HG02588 (cell line): ENCODE data around the gene CD276.

Experiments used
- ATAC-seq: cut with Tn5 transposase; IDR thresholded peaks from one replicate; pipeline ENCODE4 v1.9.1; 2021; ENCODE audit warnings: mild to moderate bottlenecking, moderate library complexity; ENCODE audit not compliant: unreplicated experiment

Gene CD276

DNA sequence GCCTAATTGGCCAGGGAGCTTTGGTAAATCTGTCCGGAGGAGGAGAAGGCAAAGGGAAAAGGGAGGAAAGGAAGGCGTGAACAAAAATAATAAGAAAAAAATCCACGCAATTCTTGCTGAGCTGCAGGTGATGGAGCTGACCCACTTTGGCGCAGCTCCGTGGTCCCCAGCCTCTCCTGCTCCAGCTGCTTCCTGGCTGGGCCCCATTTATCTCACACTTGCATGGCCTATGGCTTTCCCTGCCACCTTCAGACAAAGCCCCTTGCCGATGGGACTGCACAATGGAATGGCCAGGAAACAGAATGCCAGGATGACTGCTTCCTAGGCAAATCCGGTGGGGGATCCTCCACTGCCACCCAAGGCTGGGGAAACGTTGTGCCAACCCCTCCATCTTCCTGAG, 62.1 kb downstream of the CD276 start:
- ATAC-seq: no peak

DNA sequence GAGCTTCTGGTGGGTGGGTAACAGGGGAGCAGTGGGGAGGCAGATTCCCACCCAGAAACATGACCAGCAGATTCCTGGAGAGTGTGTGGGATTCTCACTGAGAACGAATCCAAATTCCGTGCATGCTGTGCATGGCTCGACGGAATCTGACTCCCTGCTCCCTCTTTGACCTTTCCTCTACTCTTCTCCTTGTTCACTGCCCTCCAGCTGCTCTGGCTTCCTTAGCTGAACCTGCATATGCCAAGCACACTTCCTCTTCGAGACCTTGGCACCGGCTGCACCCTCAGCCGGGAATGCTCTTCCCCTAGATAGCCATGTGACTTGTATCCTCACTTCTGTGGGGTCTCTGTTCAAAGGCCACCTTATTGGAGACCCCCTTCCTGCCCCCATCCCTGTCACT, 62.7 kb downstream of the CD276 start:
- no peak for ATAC-seq

DNA sequence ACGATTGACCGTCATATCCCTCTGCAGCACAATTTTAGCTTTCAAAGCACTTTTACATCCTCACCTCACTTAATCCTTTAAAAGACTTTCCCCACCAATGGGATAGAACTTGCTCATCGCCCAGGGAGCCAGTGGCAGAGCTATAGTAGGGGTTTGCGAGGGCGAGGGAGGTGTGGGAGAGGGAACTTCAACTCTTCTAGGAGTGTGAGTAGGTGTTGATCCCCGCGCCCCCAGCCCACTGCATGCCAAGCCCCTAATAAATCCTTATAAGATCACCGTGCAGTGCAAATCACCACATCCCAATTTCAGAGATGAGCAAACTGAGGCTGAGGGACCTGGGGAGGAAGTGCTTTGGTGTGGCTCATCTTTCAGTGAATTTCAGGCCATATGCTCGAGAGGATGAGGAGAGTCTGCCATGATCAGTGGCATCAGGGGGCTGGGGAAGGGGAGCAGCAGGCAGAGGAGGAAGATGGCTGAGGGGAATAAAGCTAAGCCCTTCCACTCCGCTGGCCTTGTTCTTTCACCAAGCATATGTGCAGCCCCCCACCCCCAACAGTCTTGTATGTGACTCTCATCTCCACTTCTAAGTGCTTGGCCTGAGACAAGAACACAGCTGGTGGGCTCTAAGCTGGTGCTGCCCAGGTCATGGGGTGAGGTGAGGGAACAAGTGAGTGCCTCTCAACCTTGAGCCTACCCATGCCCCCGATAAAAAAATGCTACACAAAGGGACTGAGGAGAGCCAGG, 63.8 kb downstream of the CD276 start:
- no peak for ATAC-seq

GRCh38 chr15:73748730-73749129, 64.5 kb downstream of the CD276 start:
- ATAC-seq: no peak

- ATAC-seq: no peak
Measured at GRCh38 chr15:73749533-73749932, 65.3 kb downstream of the CD276 start.

DNA sequence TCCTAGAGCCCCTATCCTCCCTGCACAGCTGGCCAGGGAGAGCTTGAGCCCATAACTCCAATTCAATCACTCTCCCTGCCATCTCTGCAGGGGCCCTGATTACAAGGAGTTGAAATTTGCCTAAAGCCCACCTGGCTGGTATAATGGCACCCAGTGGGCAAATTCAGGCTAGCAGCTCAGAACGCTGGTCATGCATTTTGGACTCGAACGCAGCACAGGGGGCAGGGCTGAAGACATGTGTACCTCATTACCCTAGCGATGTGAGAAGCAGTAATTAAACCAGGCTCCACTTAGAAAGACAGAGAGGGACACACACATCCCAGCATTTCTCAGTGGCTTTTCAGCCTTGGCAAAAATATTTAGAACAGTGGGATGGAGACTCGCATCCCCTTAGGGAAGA, 65.8 kb downstream of the CD276 start:
- ATAC-seq: no peak

GRCh38 chr15:73750438-73750837, 66.3 kb downstream of the CD276 start:
- no peak for ATAC-seq

DNA sequence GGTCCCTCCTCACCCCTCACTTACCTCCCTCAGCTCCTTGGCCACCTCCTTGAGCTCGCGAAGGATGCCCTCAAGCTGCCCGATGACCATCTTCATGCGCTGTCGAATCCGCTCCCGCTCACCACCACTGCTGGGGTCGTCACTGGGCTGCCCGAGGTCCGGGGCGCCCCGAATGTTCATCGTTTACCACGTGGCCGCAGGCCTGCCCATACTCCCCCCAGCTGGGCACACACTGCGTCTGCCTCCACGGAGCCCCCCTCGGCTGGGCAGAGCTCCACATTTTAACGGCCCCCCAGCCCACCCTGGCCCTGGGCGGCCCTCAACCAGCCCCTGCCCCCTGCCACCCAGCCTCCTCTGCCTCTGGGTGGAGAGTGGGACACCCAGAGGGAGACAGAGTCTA, 66.8 kb downstream of the CD276 start:
- no peak for ATAC-seq

GRCh38 chr15:73751511-73751898, 67.3 kb downstream of the CD276 start:
- ATAC-seq: no peak

DNA sequence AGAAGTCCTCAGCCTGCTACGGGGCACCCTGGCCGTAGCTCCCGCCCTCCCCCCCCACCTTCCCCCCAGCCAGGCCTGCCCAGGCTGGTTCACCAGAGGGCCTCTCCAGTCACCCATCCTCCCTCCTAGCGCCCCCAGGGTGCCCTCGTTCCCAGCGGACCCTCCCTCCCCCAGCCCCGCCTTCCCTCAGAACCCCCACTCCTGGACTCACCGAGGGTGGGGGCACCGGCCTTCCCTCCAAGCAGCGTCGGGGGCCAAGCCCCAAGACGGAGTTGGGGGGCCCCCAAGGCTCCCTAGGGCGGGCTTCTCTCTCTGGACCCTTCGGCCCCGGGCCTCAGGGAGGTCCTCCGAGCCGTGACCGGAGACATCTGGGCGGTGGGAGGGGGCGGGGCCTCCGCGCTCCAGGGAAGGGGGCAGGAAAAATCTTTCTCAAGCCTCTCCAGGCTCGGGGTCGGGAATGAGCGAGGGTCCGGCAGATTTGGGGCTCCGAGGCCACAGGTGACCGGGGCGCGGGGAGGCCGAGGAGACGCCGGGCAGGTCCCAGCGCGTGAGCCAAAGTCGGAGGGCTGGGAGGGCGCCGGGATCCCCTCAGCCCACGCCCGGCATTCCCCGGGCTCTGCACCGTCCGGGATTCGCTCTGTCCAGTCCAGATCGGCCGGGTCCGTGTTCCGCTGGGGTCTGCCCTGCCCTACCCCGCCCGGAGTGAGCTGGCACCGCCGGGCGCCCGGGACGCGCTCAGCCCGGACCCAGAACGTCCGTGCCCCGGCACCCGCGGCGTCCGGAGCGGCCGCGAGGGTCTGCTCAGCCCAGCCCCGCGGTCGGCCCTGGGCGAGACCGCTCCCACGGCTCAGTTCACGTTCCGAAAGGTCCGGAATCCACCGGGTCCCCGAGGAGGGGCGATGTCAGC, 68.0 kb downstream of the CD276 start:
- no peak for ATAC-seq

GRCh38 chr15:73752806-73753193, 68.6 kb downstream of the CD276 start:
- no peak for ATAC-seq

DNA sequence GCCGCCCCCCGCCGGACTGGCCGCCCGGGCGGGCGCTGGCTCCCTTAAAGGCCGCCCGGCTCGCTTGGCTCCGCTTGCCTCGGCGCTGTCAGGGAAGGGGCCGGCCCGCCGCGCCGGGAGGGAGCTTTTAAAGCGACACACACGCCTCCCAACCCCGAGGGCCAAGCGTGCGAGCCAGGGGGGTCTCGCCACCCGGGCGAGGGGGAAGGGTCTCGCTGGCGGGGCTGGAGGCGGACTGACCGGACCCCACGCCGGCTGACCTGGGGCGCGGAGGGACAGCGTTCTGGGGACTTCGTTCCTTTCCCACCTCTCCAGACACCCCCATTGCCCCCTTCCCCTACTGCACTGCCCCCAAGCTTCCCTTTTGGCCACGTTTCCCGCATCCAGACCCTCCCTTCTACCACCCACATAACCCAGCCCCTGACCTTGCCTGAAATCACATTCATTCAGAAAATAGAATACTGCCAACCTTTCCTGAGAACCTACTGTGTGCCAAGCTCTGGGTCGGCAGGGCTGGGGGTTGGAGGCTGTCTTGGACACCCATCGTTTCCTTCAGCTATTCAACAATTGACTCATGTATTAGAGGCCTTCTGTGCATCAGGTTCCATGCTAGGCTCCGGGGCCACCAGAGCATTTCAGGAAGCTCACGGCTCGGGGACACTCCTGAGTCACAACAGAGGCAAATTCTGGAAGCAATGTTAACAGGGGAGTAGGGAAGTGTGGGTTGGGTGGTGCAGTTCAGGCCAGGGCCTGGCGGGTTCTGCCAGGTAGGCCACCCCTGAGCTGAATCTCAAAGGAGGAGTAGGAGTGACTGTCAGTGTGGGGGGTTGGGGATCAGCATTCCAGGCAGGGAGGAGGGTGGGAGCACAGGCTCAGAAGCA, 69.3 kb downstream of the CD276 start, which contains the start of gene INSYN1:
INSYN1 (minus strand) TSS at position 102 of the 881 bp plus-strand sequence. CDS start 2,221 bp downstream, outside the sequence.
- no peak for ATAC-seq

- ATAC-seq: no peak
Measured at GRCh38 chr15:73754461-73754860, 70.3 kb downstream of the CD276 start.

- ATAC-seq: no peak
Measured at GRCh38 chr15:73755481-73755880, 71.3 kb downstream of the CD276 start.

DNA sequence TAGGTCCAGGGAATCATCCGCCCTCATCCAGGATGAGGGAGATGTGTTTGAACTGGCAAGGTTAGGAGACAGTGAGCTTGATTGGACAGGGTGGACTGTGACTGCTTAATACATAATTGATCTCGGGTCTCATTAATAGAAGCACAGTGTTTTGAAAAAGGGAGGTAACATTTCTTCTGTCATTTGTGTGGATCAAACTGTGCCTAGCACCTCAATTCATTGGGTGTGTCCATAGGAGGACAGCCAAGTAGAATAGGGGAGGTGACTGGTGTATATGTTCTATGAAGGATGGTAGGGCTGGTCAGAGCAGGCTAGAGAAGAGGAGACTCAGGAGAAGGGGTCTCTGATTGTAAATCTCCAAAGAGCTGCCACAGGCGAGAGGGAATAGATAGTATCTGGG, 71.8 kb downstream of the CD276 start:
- no peak for ATAC-seq

DNA sequence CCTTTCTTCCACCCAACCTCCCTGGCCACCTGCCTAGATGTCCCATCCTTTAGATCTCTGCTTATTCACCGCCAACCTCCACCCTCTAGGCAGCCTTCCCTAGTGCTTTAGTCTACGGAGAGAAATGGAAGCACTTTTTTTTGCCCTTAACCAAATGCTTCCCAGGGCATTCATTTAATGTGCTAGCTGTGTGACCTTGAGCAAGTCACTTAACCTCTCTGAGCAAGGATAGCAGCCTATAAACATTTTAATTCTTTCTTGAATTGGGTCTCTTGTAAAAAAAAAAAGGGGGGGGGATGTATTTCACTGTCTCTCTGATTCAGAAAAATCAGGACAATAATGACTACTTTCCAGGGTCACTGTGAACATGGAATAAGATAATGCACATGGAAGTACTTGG, 72.2 kb downstream of the CD276 start:
- no peak for ATAC-seq

DNA sequence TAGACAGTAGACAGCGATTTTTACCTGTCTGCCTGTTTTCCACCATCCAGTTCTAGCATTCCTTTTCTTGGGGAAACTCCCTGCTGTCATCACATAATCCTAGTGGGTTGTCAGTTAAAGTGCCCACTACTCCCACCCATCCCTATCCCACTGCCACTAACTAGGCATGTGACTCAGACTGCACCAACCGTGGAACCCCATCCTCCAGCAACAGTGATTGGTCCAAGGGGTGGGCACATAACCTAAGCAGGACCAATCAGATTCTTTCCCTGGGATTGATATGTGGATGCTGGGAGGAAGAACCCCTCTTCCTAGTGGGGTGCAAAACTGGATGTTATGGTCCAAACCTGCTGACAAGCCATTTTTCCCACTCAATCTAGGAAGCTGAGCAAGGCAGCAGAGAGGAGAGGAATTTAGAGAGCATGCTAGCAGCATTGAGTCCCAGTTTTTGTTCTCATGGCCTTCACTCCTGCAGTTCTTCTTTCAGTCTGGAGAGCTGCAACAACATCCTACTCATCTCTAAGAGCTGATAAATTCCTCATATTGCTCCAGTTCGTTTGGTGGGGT, 72.8 kb downstream of the CD276 start:
- ATAC-seq: no peak

DNA sequence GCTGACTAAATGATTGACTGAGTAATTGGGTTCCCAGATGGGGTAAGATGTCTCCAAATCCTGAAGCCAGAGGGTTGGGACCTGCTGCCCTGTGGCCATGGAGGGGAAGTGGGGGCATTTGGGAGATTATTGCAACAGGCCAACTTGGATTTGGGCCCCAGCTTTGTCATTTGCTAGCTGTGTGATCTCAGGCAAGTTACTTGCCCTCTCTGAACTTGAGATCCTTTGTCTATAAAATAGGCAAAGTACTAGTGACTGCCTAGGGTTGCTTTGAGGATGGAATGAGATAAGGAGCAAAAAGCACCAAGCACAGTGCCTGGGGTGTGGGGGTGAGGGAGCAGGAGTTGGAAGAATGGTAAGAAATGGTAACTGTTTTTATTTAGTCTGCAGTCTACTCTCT, 73.4 kb downstream of the CD276 start:
- no peak for ATAC-seq

DNA sequence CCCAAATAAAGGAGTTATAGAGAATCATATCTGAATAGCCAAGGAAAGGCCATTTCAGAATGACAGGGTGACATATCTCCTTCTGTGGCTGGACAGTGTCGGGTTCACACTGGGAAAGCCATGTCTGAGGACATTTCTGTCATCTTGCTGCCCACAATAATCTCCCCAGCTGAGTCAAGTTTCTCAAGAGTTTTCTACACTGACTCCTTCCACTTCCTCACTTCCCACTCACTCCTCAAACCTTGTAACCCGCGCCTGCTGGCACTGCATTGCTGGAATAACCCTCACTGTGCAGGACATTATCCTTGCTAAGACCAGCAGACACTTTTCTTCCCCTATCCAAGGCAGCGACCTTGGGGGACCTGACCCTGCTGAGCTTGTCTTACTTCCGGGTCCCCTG, 74.3 kb downstream of the CD276 start:
- ATAC-seq: no peak
